ENCODE data around the gene GEMIN7. TPM values are rescaled to one million over a fixed set of nuclear protein-coding genes. Genes with fewer than 3 reads are reported as not detected.

GEMIN7 gene
- polyA plus RNA-seq, 1 donor (not counting 4 experiments of a cell fraction or from before 2014, with no cell fraction given): 23.7 TPM

- H3K9ac ChIP-seq (ENCODE audit: control insufficient read depth, extremely low read depth, insufficient read depth, low read length): no peak overlapping the region
- peaks cover 23% of the 10 kb centered on the region for H4K20me1 ChIP-seq (ENCODE audit: control insufficient read depth, extremely low read depth, insufficient read depth, low read length)
- peaks cover 7% of the 10 kb centered on the region for H3K9me1 ChIP-seq (ENCODE audit: control insufficient read depth, extremely low read depth, insufficient read depth, low read length)
- H3K4me3 ChIP-seq (ENCODE audit: control insufficient read depth in 2 of 3, extremely low read depth in 1 of 3, insufficient read depth in 2 of 3, low read depth in 1 of 3, low read length in 3 of 3): no peak overlapping the region
- H3K4me1 ChIP-seq (ENCODE audit: control insufficient read depth, extremely low read depth, insufficient read depth, low read length): no peaks in the 10 kb centered on the region
- H2AFZ ChIP-seq (ENCODE audit: control insufficient read depth, low read length): no peak overlapping the region
- TF ChIP-seq EZH2 (IDR thresholded peaks at IDR 0.05; ENCODE audit: low read length) (no peak), CTCF (optimal IDR thresholded peaks at IDR 0.05 in 1 of 3, IDR thresholded peaks at IDR 0.05 in 1 of 3, conservative IDR thresholded peaks at IDR 0.05 in 1 of 3; ENCODE audit: extremely low read depth in 1 of 3, insufficient read depth in 2 of 3, low read length in 3 of 3) (no peak)
- H3K4me2 ChIP-seq (ENCODE audit: control insufficient read depth, extremely low read depth, insufficient read depth, low read depth, low read length): no peak overlapping the region
- peaks cover 2% of the 10 kb centered on the region in 2 experiments for H3K36me3 ChIP-seq (ENCODE audit: control insufficient read depth in 2 of 2, extremely low read depth in 1 of 2, insufficient read depth in 2 of 2, low read length in 2 of 2)
- FAIRE-seq: no peak
- H3K27ac ChIP-seq (ENCODE audit: control insufficient read depth, insufficient read depth, low read length): no peak overlapping the region
- no peaks in the 10 kb centered on the region for H3K9me3 ChIP-seq (ENCODE audit: control insufficient read depth, low read depth, low read length)
- no peaks in the 10 kb centered on the region for H3K27me3 ChIP-seq (ENCODE audit: control insufficient read depth, extremely low read depth, insufficient read depth, low read length)
- dilution Hi-C loops (cut with MboI; ENCODE audit: extremely low pct_ligation_motif_present, low sequenced_read_pairs): no loop called here
- H3K79me2 ChIP-seq (ENCODE audit: control insufficient read depth, insufficient read depth, low read length): peaks cover 68% of the 10 kb centered on the region
- no peak for DNase-seq (ENCODE audit: low read depth, low spot score)
Measured at GRCh38 chr19:45112111-45112827, 33.2 kb downstream of the GEMIN7 start.

DNA sequence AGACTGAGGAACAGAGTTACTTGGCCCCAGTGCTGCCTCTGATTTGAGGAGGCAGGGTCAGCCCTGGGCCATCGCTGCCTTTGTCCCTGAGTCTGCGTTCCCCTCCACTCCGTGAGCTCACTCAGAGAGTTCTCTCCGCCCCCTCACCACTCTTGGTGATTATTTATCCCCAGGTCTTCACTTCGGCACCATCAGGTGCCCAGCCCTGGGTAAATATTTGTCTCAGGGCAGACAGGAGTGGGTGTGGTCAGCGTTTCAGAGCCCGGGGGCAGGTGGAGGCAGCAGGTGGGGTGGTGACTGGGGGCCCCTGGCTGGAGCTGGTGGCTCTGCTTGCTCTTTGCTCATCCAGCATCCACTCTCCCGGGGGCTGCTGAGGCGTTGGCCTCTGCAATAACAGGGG is 34.6 kb downstream of the GEMIN7 start:
- dilution Hi-C loops (cut with MboI; ENCODE audit: extremely low pct_ligation_motif_present, low sequenced_read_pairs): no loop called here
- no peaks in the 10 kb centered on the region for H3K4me1 ChIP-seq (ENCODE audit: control insufficient read depth, extremely low read depth, insufficient read depth, low read length)
- H3K4me3 ChIP-seq (ENCODE audit: control insufficient read depth in 2 of 3, extremely low read depth in 1 of 3, insufficient read depth in 2 of 3, low read depth in 1 of 3, low read length in 3 of 3): no peak overlapping the region
- no peak overlapping the region for H3K9ac ChIP-seq (ENCODE audit: control insufficient read depth, extremely low read depth, insufficient read depth, low read length)
- no peak overlapping the region for H3K4me2 ChIP-seq (ENCODE audit: control insufficient read depth, extremely low read depth, insufficient read depth, low read depth, low read length)
- peaks cover 2% of the 10 kb centered on the region in 2 experiments for H3K36me3 ChIP-seq (ENCODE audit: control insufficient read depth in 2 of 2, extremely low read depth in 1 of 2, insufficient read depth in 2 of 2, low read length in 2 of 2)
- DNase-seq (ENCODE audit: low read depth, low spot score) (no peak), FAIRE-seq (no peak)
- TF ChIP-seq EZH2 (IDR thresholded peaks at IDR 0.05; ENCODE audit: low read length): no peak
- no peak for TF ChIP-seq CTCF (optimal IDR thresholded peaks at IDR 0.05 in 1 of 3, IDR thresholded peaks at IDR 0.05 in 1 of 3, conservative IDR thresholded peaks at IDR 0.05 in 1 of 3; ENCODE audit: extremely low read depth in 1 of 3, insufficient read depth in 2 of 3, low read length in 3 of 3)
- peaks cover 65% of the 10 kb centered on the region for H3K79me2 ChIP-seq (ENCODE audit: control insufficient read depth, insufficient read depth, low read length)
- peaks cover 23% of the 10 kb centered on the region for H4K20me1 ChIP-seq (ENCODE audit: control insufficient read depth, extremely low read depth, insufficient read depth, low read length)
- H3K9me3 ChIP-seq (ENCODE audit: control insufficient read depth, low read depth, low read length): no peaks in the 10 kb centered on the region
- no peaks in the 10 kb centered on the region for H3K27me3 ChIP-seq (ENCODE audit: control insufficient read depth, extremely low read depth, insufficient read depth, low read length)
- no peak overlapping the region for H3K27ac ChIP-seq (ENCODE audit: control insufficient read depth, insufficient read depth, low read length)
- no peak overlapping the region for H2AFZ ChIP-seq (ENCODE audit: control insufficient read depth, low read length)
- H3K9me1 ChIP-seq (ENCODE audit: control insufficient read depth, extremely low read depth, insufficient read depth, low read length): peaks cover 7% of the 10 kb centered on the region
